Activated naive CD8-positive, alpha-beta T cell treated with anti-CD3 and anti-CD28 coated beads, Interleukin-2, amount 50 U/mL, for 24 hours (primary cell): ENCODE data around the gene CCDC92.
"Not testable (repeated sequence)": the region's sequence is repeated elsewhere in the genome, so short reads cannot be mapped to it uniquely, and the experiment has no call there.

Source experiments
- ATAC-seq: fragments of 150-1000 bp; cut with Tn5 transposase; one replicate; pipeline ENCODE4 v1.10.0; 2021
- DNase-seq: peaks from one replicate; pipeline ENCODE4 v3.0.0; 2021
- H3K27ac Mint-ChIP-seq: one replicate; pipeline ENCODE4 v1.8.0; 2021; ENCODE audit warnings: mild to moderate bottlenecking, mixed read lengths
- H3K27me3 Mint-ChIP-seq: one replicate; pipeline ENCODE4 v1.8.0; 2021; ENCODE audit warnings: mixed read lengths
- H3K36me3 Mint-ChIP-seq: one replicate; pipeline ENCODE4 v1.8.0; 2021; ENCODE audit warnings: low read depth, mixed read lengths
- H3K4me1 Mint-ChIP-seq: one replicate; pipeline ENCODE4 v1.8.0; 2021; ENCODE audit warnings: mixed read lengths
- H3K4me3 Mint-ChIP-seq: one replicate; pipeline ENCODE4 v1.8.0; 2021; ENCODE audit warnings: mild to moderate bottlenecking, moderate library complexity, mixed read lengths
- H3K9me3 Mint-ChIP-seq: one replicate; pipeline ENCODE4 v1.8.0; 2021; ENCODE audit warnings: mixed read lengths

CCDC92 gene

DNA sequence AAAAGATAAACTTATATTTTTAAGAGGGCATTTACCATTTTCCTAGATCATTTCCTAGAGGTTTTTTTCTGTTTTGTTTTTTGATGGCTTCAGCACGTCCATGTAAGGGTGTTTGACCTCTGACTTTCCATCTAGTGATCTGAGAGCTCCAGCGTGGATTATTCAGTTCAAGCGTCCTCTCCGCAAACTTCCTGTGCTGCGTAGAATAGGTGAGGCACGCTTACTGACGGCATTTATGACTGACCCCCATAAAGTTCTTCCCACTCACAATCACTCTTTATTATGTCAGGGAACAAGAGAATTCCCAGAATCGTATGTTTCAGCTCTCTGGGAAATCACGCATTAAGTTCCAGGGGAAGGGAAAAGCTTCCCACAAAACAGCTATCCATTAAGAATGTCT lies 16.4 kb downstream of the CCDC92 start:
- ATAC-seq (no peak), DNase-seq (no peak)
- Mint-ChIP-seq H3K4me3 (no peak overlapping the region), H3K36me3 (no peaks in the 10 kb centered on the region), H3K27ac (no peak overlapping the region), H3K4me1 (no peaks in the 10 kb centered on the region), H3K9me3 (no peaks in the 10 kb centered on the region), H3K27me3 (no peaks in the 10 kb centered on the region)

DNA sequence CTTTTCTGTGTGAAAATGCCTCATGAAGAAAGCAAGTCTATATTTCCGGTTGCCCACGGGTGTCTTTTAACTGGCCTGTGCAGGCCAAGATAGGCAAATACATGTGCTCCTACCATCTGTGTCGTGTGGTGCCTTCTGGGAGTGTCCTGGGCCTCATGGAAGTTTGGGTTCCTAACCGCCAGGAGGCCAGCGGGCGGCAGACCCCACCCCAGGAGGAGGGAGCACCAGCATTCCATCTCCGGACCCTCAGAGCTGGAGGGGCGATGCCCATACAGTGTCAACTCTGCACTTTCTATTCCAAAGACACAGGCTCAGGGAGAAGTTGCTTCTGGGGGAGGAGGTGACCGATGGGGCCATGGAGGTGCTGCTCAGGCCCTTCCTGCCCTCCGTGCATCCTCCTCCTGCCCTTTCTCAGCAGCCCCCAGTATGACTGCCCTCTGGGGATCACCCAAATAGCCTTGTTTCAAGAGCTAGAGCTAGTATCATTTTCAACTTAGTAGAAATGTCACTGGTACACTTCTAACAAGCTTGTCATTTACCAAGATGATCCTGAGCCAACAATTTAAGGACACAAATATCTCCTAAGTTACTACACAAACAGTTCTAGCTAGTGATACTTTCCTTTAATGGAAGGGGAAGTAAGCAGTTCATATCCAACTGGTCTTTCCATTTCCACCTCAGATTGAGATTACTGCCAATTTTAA lies 17.8 kb downstream of the CCDC92 start:
- no peaks in the 10 kb centered on the region for H3K27me3 Mint-ChIP-seq
- H3K4me1 Mint-ChIP-seq = no peaks in the 10 kb centered on the region
- no peaks in the 10 kb centered on the region for H3K36me3 Mint-ChIP-seq
- no peaks in the 10 kb centered on the region for H3K9me3 Mint-ChIP-seq
- DNase-seq (no peak), ATAC-seq (no peak)
- no peak overlapping the region for H3K4me3 Mint-ChIP-seq
- H3K27ac Mint-ChIP-seq = no peak overlapping the region

DNA sequence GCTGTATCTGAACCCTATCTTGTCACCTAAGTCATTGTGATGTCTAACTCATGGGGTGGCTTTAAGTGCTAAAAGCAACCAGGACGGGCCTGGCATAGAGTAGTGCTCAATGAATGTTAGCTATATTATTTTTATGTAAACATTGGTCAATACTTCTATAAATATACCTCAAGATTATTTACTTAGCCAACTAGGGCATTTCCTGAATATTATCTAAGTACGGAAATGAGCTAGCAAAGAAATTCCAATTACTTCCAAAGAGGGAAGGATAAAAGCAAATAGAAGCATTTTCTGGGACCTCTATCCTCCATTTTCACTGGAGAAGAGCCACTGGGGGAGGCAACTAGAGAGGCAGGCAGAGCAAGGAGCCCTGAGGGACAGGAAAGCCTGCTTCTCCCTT lies 20.6 kb downstream of the CCDC92 start:
- Mint-ChIP-seq H3K27ac (no peak overlapping the region), H3K27me3 (no peaks in the 10 kb centered on the region), H3K36me3 (no peaks in the 10 kb centered on the region), H3K4me3 (no peak overlapping the region), H3K9me3 (no peaks in the 10 kb centered on the region), H3K4me1 (no peaks in the 10 kb centered on the region)
- no peak for ATAC-seq
- no peak for DNase-seq

DNA sequence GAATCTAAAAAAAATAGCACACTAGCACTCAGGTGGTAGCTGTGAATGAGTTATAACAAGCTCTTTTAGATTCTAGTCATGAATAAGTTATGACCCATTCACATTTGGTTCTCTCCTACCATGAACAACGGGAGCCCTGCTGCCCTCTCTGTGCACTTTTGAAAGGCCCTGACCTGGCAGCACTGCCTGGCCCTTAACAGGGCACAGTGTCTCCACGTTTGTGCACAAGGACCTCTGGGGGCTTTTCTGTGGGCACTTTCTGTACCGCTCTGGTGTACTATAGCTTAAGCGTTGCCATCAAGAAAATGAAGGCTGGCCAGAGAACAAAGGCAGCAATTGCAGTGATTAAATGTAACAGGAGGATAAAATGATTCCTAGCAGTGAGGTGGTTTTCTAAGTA lies 21.2 kb downstream of the CCDC92 start:
- Mint-ChIP-seq H3K36me3 (no peaks in the 10 kb centered on the region), H3K4me3 (no peak overlapping the region), H3K27ac (no peak overlapping the region), H3K4me1 (no peaks in the 10 kb centered on the region), H3K27me3 (no peaks in the 10 kb centered on the region), H3K9me3 (no peaks in the 10 kb centered on the region)
- ATAC-seq = no peak
- no peak for DNase-seq

DNA sequence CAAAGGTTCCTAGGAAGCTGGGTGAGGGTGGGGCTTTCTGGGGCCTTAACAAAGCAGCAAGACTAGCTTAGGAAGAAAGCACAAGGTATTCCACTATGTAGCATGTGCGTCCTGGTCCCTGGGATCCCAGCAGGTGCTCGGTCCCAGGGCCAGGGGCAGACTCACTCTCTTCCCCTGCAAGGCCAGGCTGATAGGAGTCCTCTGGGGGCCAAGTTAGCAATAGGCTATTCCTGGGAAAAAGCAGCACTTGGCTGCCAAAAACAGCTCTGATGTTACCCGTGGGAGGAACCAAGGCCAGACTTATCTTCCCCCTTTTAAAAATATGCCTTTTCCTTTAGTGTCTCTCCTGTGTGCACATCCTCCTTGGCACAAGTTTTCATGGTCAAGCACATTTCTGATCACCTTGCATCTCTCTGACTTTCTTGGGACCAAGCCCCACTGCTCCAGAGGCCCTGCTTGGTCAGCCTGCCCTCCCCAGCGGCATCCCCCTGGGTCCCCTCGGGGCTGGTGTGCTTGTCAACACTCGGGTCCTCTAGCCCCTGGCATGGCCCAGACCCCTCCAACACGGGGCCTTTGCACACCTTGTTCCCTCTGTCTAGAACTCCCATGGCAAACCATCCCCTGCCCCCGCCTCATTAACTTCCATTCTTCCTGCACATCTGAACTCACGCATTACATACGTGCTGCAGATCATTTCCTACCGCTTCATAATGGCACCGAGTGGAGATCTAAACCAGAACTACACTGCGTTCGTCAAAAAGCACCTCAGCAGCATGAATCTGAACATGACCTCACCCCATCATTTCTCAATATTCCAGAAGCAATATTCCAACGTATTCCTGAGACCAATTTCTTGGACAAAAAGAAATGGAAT lies 21.9 kb downstream of the CCDC92 start:
- Mint-ChIP-seq H3K4me1 (no peaks in the 10 kb centered on the region), H3K27ac (no peak overlapping the region), H3K4me3 (no peak overlapping the region), H3K27me3 (no peaks in the 10 kb centered on the region), H3K36me3 (no peaks in the 10 kb centered on the region), H3K9me3 (no peaks in the 10 kb centered on the region)
- DNase-seq (no peak), ATAC-seq (no peak)

DNA sequence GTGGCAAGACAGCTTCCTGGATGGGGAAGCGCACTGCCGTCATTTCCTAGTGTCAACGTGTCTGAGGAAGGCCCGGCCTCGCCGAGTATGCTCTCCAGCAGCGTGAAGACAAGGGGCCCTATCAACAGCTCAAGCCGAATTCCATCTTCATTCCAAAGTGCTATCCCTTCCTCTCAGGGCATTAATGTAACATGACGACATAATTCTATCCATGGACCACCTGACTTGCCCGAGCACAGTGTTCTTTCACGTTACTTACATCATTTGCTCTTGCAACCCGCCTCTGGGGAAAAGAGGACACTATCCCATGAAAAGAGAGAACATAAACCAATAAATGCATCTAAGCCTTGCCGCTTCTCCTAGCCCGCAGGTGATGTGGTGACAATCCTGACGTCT lies 22.9 kb downstream of the CCDC92 start:
- no peaks in the 10 kb centered on the region for H3K9me3 Mint-ChIP-seq
- DNase-seq (no peak), ATAC-seq (no peak)
- H3K27ac Mint-ChIP-seq = no peak overlapping the region
- H3K27me3 Mint-ChIP-seq = no peaks in the 10 kb centered on the region
- H3K36me3 Mint-ChIP-seq = no peaks in the 10 kb centered on the region
- H3K4me3 Mint-ChIP-seq = no peak overlapping the region
- no peaks in the 10 kb centered on the region for H3K4me1 Mint-ChIP-seq

DNA sequence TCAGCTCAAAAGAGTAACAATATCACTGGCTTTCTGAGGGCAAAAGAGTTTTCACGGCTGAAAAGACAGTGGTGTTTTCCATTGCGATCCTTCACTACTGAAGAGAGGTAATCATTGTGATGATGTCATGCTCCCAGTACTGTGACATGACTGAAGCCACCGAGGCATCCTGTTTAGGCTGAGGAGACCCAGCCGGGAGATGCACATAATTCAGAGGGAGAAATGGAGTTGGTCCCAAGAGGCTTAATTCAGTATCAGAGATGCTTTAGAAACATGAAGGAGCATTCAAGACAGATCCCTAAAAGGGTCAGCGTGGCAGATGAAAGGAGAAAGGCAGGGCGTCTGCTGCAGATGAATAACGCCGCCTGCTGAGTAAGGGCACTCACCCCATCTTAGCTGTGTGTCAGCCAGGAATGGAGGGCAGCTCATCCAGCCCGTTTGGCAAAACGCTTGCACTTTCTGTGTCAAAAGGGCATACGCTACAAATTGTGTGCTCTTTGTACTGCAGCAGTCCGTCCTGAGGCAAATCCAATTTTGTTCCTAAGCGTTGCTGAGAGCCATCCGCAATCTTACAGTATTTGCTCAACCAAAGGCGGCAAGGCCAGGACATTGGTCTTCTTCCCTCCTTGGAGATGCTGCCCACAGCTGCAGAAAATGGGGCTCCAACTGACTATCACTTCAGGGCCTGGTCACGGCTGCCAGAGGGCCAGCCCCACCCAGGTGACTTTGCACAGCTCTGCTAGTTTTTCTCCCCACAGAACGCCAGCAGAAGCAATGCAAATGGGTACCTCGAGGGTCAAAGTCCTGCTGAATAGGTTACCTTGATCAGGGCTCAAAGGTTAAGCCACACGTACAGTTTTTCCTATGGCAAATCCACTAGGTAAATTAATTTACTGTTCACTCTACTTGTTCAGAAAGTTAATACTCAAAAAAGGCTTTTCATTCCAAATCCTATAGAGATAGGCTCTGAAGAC lies 23.5 kb downstream of the CCDC92 start:
- H3K36me3 Mint-ChIP-seq = no peaks in the 10 kb centered on the region
- ATAC-seq (no peak), DNase-seq (no peak)
- H3K27ac Mint-ChIP-seq = no peak overlapping the region
- no peaks in the 10 kb centered on the region for H3K4me1 Mint-ChIP-seq
- no peak overlapping the region for H3K4me3 Mint-ChIP-seq
- H3K27me3 Mint-ChIP-seq = no peaks in the 10 kb centered on the region
- H3K9me3 Mint-ChIP-seq = no peaks in the 10 kb centered on the region

DNA sequence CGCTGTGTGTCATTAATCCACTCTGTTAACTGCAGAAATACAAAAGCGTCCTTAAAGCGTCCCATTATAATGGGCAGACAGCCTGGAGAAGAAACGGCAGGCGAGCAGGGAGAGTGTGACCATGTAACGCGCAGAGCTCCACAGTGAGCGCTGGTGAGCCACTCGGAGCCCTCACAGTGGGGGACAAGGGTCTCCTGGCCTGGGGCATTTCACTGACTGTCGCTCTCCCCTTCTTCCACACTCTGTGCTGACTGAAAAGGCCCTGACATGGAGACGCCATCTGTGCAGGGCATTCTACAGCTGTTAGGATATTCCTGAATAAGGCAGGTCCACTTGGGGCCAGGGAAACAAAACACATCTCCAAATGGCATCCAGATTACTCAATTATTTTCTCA lies 24.2 kb downstream of the CCDC92 start:
- no peaks in the 10 kb centered on the region for H3K9me3 Mint-ChIP-seq
- H3K4me1 Mint-ChIP-seq = no peaks in the 10 kb centered on the region
- no peaks in the 10 kb centered on the region for H3K36me3 Mint-ChIP-seq
- H3K27ac Mint-ChIP-seq = no peak overlapping the region
- H3K27me3 Mint-ChIP-seq = no peaks in the 10 kb centered on the region
- ATAC-seq (no peak), DNase-seq (no peak)
- H3K4me3 Mint-ChIP-seq = no peak overlapping the region

DNA sequence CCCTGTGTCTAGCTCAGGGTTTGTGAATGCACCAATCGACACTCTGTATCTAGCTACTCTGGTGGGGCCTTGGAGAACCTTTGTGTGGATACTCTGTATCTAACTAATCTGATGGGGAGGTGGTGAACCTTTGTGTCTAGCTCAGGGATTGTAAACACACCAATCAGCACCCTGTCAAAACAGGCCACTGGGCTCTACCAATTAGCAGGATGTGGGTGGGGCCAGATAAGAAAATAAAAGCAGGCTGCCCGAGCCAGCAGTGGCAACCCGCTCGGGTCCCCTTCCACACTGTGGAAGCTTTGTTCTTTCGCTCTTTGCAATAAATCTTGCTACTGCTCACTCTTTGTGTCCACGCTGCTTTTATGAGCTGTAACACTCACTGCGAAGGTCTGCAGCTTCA lies 25.1 kb downstream of the CCDC92 start:
- ATAC-seq, H3K27me3 Mint-ChIP-seq, H3K9me3 Mint-ChIP-seq, H3K4me3 Mint-ChIP-seq, H3K4me1 Mint-ChIP-seq, H3K27ac Mint-ChIP-seq, H3K36me3 Mint-ChIP-seq, DNase-seq: not testable (repeated sequence)

DNA sequence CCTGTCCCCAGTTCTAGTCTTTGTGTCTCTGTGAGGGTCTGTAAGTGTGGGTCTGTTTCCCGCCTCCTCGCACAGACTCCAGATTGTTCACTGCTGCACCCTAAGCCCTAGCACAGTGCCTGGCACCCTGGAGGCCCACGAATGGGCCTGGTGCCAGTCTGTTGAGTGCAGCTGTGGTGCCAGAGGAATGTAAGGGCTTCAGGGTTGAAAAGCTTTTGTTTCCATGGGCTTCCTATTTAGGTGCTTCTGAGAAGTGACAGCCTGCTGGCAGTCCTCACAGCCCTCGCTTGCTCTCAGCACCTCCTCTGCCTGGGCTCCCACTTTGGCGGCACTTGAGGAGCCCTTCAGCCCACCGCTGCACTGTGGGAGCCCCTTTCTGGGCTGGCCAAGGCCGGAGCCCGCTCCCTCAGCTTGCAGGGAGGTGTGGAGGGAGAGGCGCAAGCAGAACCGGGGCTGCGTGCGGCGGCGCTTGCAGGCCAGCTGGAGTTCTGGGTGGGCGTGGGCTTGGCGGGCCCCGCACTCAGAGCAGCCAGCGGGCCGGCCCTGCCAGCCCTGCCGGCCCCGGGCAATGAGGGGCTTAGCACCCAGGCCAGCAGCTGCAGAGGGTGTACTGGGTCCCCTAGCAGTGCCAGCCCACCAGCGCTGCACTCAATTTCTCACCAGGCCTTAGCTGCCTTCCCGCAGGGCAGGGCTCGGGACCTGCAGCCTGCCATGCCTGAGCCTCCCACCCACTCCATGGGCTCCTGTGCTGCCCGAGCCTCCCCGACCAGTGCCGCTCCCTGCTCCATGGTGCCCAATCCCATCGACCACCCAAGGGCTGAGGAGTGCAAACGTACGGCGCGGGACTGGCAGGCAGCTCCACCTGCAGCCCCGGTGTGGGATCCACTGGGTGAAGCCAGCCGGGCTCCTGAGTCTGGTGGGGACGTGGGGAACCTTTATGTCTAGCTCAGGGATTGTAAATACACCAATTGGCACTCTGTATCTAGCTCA lies 25.8 kb downstream of the CCDC92 start:
- ATAC-seq, DNase-seq, H3K27ac Mint-ChIP-seq, H3K36me3 Mint-ChIP-seq, H3K4me1 Mint-ChIP-seq, H3K9me3 Mint-ChIP-seq, H3K27me3 Mint-ChIP-seq, H3K4me3 Mint-ChIP-seq: not testable (repeated sequence)

DNA sequence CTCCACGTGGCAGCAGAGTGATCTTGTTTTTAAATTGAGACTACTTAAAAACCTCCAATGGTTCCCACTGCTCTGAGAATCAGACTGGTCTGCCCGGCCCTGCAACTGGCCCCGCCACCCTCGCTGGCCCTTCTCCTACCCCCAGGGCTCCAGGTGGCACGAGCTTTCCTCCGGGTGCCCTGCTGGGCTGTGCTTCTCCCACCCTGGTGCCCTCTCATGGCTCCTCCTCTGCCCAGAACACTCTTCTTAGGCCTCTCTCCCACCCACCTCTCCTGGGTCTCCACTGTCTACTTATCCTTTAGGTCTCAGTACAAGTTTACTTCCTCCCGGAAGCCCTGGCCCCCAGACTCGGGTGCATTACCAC lies 26.5 kb downstream of the CCDC92 start:
- Mint-ChIP-seq H3K27ac (no peak overlapping the region), H3K4me3 (no peak overlapping the region)
- ATAC-seq = no peak

DNA sequence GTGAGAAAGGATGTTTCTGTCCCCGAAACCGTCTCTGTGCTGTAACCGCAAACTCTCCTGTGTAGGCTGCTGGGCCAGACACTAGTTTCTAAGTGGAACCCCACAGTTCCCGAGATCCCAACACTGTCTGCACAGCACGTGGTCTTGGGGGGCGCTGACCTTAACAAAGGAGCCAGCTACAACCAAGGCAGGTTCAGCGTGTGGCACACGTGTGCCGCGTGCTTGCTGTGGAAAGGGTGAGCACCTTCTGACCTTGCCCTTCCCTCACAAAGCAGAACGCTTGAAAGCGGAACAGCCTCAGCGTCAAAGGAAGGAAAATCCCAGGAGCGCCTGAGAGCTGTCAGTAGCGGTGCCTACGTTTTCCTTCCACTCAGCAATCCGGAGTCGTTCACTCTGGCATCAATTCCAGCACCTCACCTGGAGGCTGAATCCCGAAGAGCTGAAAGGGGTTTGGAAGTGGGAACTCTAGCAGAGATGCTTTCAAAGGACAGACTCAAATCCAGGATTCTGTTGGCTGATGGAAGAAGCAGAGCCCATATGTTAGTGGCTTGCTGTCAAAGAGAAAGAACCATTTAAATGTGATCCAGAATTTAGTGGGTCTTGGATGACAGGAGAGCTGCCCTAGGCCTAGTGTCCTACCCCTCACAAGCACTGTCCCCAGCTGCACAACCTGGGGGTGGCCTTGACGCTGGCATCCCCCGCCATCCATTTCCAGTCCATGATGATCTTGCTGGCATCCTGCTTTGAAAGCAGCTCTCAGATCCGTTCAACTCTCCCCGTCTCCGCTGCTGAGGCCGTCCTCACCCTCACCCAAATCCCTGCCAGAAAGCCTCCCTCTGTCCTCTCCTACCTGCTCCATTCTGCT lies 27.1 kb downstream of the CCDC92 start:
- no peak for DNase-seq
- Mint-ChIP-seq H3K9me3 (peaks cover 5% of the 10 kb centered on the region), H3K4me1 (no peaks in the 10 kb centered on the region), H3K27ac (no peak overlapping the region), H3K4me3 (no peak overlapping the region), H3K36me3 (peaks cover 13% of the 10 kb centered on the region), H3K27me3 (no peaks in the 10 kb centered on the region)
- ATAC-seq = no peak

More for the DNA sequence above, 26.5 kb downstream of the CCDC92 start:
- Mint-ChIP-seq H3K36me3 (peaks cover 13% of the 10 kb centered on the region), H3K4me1 (no peaks in the 10 kb centered on the region), H3K27me3 (no peaks in the 10 kb centered on the region), H3K9me3 (peaks cover 5% of the 10 kb centered on the region)
- DNase-seq = no peak

DNA sequence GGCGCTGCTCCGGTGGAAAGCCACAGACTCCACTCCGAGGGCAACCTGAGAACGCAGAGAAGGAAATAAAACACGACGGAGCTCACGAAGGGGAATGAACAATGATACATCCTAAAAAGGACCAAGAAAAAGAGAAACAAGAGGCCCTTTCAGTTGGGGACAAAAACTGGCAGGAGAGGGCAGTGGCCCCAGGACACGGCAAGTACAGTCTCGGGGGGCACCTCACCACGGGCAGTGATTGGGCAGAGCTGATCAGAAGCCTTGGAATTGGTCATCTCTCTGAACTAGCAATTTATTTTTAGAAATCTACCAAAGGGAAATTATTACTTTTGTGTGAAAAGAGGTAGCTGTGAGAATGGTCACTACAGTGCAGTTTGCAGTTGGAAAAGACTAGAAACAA lies 27.9 kb downstream of the CCDC92 start:
- Mint-ChIP-seq H3K4me3 (no peak overlapping the region), H3K27me3 (no peaks in the 10 kb centered on the region), H3K4me1 (no peaks in the 10 kb centered on the region), H3K27ac (no peak overlapping the region), H3K36me3 (peaks cover 13% of the 10 kb centered on the region), H3K9me3 (peaks cover 5% of the 10 kb centered on the region)
- DNase-seq = no peak
- ATAC-seq = no peak
